HG03460 (cell line): ENCODE results near the gene NKD2.

Experiments used
- ATAC-seq: cut with Tn5 transposase; IDR thresholded peaks from one replicate; pipeline ENCODE4 v1.9.1; 2021; ENCODE audit not compliant: unreplicated experiment

The NKD2 gene

DNA sequence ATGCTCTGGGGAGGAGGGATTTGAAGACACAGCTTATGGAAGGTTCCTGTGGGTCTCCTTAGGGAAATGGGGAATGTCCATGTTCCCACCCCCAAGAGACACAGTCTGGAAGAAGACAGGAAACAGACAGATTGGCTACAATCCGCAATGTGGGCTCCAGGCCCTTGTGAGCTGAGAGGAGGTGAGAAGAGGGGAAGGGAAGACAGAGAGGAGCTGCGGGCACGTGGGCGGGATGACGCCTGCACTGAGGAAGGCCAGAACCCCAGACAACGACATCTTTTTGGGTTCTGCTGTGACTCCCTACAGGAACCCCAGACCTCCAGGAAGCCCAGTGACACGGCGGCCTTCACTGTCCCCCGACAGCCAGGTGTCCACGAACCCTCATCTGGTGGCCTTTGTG, 29.9 kb upstream of the NKD2 start:
- no peak for ATAC-seq

DNA sequence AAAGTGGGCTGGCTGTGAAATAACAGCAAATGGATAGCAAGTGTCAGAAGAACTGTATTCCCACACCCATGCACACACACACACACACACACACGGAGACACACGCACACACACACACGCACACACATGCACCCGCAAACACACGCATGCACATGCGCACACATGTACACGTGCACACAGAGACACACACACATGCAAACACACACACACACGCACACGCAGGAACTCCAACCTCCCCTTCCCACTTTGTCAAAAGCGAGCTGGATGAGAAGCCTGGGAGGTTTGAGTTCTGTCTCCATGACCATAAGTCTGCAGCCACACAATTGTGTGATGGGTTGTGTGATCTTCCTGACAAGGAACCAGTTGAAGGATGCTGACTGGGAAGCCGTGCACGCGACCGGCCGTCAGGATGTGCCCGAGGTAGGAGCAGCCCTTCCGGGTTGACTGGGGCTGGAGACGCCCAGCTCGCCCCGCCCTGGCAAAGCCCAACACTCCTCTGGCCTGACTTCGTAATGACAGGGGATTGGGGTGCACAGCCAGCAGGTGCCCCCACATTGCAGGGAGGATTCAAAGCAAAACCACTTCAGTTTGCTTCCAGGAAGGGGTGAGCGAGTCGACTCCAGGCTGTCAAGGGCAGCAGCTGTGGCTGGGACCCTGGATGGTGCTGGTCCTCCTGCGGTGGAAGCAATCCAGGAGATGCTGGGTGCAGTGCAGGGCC, 29.3 kb upstream of the NKD2 start:
- ATAC-seq = no peak

DNA sequence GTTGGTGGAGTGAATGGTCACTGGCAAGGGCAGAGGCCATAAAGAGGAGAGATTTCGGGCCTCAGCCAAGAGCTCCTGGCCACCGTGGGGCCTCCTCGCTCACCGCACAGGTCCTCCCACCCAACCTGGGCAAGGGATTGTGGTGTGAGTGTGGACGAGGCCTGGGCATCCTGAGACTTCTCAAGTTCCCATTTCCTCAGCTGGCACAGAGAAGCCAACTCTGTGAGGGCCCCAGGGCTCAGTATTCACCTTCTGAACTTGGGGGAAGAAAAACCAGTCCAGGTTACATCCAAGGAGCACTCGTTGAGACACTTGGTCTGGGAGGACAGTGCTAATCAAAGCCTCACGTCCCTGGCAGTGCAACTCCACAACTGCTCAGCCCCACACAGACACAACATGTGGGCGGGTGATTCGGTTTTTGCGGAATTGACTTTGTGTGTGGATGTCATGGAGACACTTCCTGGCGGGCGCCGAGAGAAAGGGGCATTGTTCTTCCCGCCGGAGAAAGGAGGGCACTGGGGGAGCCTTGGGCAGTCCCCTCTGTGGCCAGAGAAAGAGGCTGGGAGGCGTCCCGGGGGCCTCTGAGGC, 28.5 kb upstream of the NKD2 start:
- ATAC-seq = no peak

- ATAC-seq = no peak
Measured at GRCh38 chr5:980966-981365, 27.6 kb upstream of the NKD2 start.

DNA sequence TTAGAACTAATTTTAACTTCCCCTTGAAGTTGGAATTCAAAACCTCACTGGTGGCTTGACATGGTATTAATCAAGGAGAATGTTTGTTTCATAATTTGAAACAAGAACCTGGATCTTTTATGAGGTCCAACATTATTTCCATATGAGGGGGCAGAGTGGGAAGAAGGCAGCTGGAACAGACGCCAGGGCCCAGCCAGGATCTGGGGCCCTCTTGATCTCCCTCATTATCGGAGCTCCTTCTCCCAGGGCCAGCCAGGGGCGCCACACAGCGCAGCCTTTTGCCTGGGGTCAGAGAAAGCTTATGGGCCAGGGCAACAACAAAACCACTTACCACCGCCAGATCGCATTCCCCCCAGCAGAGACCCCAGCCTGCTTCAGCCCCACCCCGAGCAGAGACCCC, 27.1 kb upstream of the NKD2 start:
- ATAC-seq = no peak

- no peak for ATAC-seq
Measured at GRCh38 chr5:982377-983237, 26.0 kb upstream of the NKD2 start.

DNA sequence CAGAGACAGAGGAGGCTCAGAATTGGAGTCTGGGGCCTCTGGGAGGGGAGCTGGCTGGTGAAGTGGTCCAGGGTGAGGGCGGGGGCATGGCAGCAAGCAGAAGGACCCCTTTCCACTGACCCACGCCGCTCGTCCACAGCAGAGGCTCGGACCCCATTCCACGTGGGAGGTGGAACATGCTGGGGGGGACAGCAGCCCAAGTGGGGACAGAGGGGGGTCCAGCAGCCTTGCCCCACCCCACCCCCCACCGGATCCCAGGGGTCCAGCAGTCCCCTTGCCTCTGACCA, 25.4 kb upstream of the NKD2 start:
- ATAC-seq = no peak

GRCh38 chr5:983568-983967, 25.0 kb upstream of the NKD2 start:
- no peak for ATAC-seq

GRCh38 chr5:984774-985173, 23.8 kb upstream of the NKD2 start:
- ATAC-seq = no peak

GRCh38 chr5:987761-988160, 20.8 kb upstream of the NKD2 start:
- no peak for ATAC-seq

DNA sequence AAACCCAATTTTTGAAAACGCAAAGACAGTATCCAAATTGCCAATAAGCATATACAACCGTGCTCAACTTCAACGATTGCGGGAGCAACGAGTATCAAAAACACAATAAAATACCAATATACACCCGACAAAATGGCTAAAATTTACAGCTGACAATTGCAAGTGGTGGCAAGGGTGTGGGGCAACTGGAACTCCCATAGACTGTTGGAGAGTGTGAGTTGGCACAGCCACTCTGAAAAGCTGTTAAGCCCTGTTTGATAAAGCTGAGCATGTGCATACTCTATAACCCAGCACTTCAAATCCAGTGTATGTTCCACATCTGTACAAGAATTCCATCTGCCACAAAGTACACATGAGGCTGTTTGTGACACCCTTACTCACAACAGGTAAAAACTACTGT, 20.3 kb upstream of the NKD2 start:
- ATAC-seq = no peak

DNA sequence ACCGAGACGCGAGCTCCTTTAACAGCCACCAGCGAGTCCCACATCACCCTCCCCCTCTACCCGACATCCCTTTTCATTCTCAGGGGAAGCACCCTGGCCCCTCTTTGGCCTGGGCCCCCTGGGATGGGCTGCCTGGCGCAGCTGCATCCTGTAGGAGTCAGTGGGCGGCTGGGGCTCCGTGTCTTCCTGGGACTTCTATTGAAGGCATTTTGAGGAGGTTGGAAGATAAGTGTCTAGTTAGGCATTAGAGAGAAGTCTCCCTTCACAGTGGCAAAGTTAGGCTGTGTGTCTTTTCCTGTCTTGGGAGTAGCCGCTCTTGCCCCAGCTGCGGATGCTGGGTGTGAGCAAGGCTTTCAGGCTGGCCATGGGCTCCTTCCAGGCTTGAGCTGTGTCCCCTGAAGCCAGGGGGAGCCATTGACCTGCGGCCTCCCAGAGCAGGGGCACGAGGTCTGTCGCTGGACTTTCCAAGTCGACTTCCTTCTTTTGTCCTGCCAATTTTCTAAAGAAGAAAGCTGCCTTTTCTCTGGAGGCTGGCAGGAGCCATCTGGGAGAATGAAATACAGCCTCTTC, 18.6 kb upstream of the NKD2 start:
- no peak for ATAC-seq

- ATAC-seq = no peak
Measured at GRCh38 chr5:991472-992267, 16.9 kb upstream of the NKD2 start.

GRCh38 chr5:994272-994607, 14.4 kb upstream of the NKD2 start:
- no peak for ATAC-seq

DNA sequence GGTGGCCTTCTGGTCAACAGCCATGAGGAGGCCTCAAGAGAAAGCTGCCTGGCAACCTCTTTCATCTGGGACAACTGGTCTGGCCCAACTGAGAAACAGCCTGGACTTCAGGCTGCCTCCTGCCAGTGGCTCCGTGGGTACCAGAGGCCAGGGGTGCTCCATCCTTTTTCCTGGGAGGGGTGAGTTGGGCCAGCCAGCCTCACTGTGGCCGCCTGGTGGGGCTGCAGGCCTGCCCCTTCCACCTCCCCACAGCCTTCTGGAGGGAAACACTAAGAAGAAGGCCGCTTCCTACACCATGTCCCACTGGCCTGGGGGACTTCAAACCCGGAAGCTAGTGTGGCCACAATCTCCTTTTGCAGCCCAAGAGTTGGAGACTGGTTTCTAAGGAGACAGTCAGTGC, 13.8 kb upstream of the NKD2 start:
- ATAC-seq = no peak

GRCh38 chr5:995318-995717, 13.3 kb upstream of the NKD2 start:
- ATAC-seq = no peak

DNA sequence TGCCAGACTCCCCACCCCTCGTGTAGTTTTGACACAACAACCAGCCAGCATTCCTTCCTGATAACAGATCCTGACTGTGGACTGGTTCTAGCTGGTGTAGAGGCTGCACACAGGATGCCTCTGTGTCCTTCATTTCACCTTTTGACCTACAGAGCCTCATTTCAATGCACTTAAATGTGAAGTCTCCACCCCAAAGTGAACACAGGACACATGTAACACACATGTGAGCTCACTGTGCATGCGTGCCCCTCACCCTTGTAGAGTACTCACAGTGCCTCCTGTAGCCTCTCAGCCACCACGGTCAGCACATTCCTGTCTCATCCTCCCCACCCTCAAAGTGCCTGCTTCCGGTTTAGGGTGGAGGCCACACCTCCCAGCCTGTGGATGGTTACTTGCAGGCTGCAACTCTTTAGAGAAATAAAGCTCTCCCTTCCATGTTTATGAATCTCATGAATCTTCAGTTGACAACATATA, 11.6 kb upstream of the NKD2 start:
- no peak for ATAC-seq

DNA sequence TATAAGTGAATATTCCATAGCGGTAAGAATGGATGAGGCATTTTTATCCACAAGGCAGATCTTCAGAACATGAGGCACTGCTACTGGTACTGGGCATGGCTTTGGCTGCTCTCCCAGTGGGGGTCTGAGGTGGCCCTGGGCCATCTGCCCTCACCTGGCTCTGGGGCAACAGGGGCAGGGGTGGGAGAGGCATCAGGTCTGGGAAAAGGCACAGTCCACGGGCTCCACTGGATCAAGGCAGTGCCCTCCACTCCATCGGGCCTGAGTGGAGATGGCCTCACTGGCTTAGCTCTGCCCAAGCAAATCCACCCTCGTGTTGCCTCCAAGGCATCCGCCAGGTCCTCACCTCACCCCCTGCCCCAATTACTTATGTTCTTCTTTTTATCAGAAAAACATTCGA, 10.9 kb upstream of the NKD2 start:
- ATAC-seq = no peak

DNA sequence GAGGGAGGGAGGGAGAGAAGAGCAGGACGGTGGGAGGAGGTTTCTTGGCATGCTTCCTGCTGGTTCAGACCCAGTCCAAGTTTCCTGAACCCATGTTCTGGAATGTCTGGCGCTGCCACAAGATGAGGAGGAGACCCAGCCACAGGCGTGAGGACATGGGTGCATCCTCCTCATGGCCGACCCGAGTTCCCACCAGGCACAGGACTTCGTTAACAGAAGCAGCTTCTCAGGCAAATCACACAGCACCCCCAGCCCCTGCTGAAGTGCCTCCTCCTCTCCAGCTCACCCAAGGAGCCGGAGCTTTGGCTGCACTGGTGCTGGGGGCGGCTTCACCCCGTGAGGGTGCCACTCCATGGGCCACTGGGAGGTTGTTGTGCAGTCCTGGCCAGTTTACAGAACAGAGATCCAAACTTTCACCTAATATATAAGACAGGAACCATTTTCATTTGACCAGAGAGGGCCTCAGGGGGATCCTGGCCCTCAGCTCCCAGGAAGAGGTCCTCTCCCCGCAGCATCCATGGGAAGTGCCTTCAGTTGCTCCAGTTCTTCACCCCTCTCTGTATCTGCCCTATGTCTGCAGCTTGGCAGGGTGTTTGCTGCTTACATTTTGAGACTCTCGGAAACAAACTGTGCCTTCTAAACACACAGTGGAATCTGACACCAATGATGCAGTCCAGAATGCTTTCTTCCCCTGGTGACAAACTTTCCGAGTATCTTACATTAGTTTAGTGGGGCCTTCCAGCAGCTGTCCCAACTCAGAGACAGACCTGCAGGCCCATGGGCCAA, 10.2 kb upstream of the NKD2 start:
- ATAC-seq = no peak

DNA sequence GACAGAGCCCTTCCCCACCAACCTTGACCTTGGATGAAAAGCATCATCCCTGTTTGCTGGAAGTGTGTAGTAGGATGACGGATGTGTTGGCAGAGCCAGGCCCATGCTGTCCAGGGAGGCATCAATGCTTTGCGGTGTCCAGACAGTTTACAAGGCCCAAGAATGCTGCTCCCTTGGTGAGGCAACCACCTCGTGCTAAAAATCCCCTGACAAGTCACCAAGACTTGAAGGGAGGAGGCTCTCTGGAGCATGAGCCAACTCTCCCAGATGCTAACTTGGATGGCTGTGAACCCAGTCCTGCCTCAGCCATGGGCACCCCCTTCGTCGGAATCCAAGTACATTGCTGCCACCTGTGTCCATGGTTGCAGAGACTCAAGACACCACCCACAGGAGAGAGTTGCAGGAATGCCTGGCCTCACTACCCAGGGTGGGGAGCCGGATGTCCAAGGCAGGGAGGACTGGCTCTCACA, 9.5 kb upstream of the NKD2 start:
- no peak for ATAC-seq
